Fibroblast of gingiva (primary cell): ENCODE measurements around the gene PLXDC2.
"Not testable (repeated sequence)": the region's sequence is repeated elsewhere in the genome, so short reads cannot be mapped to it uniquely, and the experiment has no call there.

ENCODE experiments used
- DNase-seq: peaks from one replicate; pipeline ENCODE4 v3.0.0-alpha.2; 2011; ENCODE audit warnings: low read depth

PLXDC2 gene

GRCh38 chr10:20115894-20116293, 299.7 kb downstream of the PLXDC2 start:
- DNase-seq = no peak

- DNase-seq = no peak
Observed at GRCh38 chr10:20117471-20117870, 301.2 kb downstream of the PLXDC2 start.

- no peak for DNase-seq
Observed at GRCh38 chr10:20118119-20118518, 301.9 kb downstream of the PLXDC2 start.

- DNase-seq = no peak
Observed at GRCh38 chr10:20128811-20129210, 312.6 kb downstream of the PLXDC2 start.

GRCh38 chr10:20132816-20133215, 316.6 kb downstream of the PLXDC2 start:
- no peak for DNase-seq

GRCh38 chr10:20133669-20134189, 317.5 kb downstream of the PLXDC2 start:
- no peak for DNase-seq

- DNase-seq = no peak
Observed at GRCh38 chr10:20142311-20142710, 326.1 kb downstream of the PLXDC2 start.

GRCh38 chr10:20144268-20144667, 328.0 kb downstream of the PLXDC2 start:
- no peak for DNase-seq

GRCh38 chr10:20146004-20146403, 329.8 kb downstream of the PLXDC2 start:
- no peak for DNase-seq

GRCh38 chr10:20147684-20148083, 331.5 kb downstream of the PLXDC2 start:
- no peak for DNase-seq

- no peak for DNase-seq
Observed at GRCh38 chr10:20156511-20156910, 340.3 kb downstream of the PLXDC2 start.

GRCh38 chr10:20157314-20157713, 341.1 kb downstream of the PLXDC2 start:
- no peak for DNase-seq

GRCh38 chr10:20158086-20158485, 341.9 kb downstream of the PLXDC2 start:
- DNase-seq = no peak

- no peak for DNase-seq
Observed at GRCh38 chr10:20162123-20162522, 345.9 kb downstream of the PLXDC2 start.

- DNase-seq = no peak
Observed at GRCh38 chr10:20166096-20166675, 350.0 kb downstream of the PLXDC2 start.

GRCh38 chr10:20170661-20171060, 354.4 kb downstream of the PLXDC2 start:
- DNase-seq = no peak

- peak; percentile 1 for DNase-seq
Observed at GRCh38 chr10:20173046-20173445, 356.8 kb downstream of the PLXDC2 start.

GRCh38 chr10:20175719-20176118, 359.5 kb downstream of the PLXDC2 start:
- DNase-seq = no peak

GRCh38 chr10:20180766-20181165, 364.5 kb downstream of the PLXDC2 start:
- no peak for DNase-seq

- no peak for DNase-seq
Observed at GRCh38 chr10:20181434-20181833, 365.2 kb downstream of the PLXDC2 start.

GRCh38 chr10:20185116-20185515, 368.9 kb downstream of the PLXDC2 start:
- DNase-seq = no peak

- DNase-seq = not testable (repeated sequence)
Observed at GRCh38 chr10:20191392-20191791, 375.2 kb downstream of the PLXDC2 start.

GRCh38 chr10:20195076-20195475, 378.8 kb downstream of the PLXDC2 start:
- no peak for DNase-seq

- no peak for DNase-seq
Observed at GRCh38 chr10:20200758-20201157, 384.5 kb downstream of the PLXDC2 start.
